HG02571 (cell line): ENCODE measurements around the gene REEP5.
A peak's percentile ranks its signal among the peaks of the same experiment; 100 is the strongest.

Experiments
- ATAC-seq: cut with Tn5 transposase; IDR thresholded peaks from one replicate; pipeline ENCODE4 v1.9.1; 2021; ENCODE audit warnings: mild to moderate bottlenecking, moderate library complexity; ENCODE audit not compliant: unreplicated experiment

REEP5 gene

DNA sequence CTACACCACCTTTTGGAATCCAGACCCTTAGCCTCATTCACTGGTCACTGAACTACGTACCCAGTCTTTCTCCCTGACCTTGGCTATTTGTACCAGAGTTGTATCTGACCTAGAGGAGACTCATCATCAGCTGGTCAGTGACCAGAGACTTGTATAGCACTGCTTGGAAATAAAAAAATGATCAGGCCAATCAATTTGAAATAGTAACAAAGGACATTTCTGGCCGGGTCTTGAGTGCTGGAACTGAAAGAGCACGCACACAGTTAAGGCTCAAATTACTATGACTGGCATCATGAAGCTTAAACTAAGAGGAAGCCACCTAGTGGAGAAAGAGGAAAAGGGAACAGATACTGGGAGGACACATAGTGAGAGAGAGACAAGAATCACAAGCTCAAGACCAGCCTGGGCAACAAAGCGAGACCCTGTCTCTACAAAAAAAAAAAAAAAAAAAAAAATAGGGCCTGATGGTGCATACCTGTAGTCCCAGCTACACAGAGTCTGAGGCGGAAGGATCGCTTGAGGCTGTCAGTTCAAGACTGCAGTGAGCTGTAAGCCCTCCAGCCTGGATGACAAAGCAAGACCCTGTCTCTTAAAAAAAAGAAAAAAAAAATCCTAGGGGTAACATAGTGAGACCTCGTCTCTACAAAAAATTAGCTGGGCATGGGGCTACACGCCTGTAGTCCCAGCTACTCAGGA, 73.8 kb downstream of the REEP5 start:
- peak; percentile 99 for ATAC-seq

DNA sequence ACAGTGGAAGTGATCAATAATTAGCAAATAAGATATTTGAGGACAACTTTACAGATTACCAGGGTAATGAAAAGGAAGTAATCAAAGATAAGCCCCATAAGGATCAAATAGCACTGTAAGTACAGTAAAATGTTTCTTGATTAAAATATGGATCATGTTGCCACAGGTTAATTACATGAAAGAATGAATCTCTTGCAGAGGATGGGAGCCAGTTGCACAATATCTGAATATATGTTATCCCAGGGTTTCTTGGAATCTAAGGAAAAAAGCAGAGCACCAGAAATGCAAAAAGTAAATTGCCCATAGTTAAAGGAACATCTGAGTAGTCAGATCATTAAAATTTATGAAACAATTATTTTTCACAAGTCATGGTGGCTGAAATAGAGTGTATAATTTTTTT, 74.7 kb downstream of the REEP5 start:
- no peak for ATAC-seq

DNA sequence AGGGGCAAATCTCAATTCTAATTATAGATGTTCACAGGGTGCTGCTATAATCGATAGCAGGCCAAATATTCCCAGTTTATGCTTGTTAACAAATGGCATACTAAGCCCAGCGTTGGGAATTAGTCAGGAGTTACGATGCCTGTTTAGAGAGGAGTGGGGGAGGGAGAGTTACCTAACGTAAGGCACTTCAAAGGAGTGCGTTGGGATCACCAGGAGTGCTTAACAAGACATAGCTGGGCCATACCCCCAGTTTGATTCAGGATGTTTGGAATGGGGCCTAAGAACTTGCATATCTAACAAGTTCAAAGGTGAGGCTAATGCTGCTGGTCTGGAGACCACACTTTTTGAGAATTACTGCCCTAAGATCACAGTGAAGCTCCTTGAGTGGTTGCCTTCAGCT, 75.5 kb downstream of the REEP5 start:
- no peak for ATAC-seq

DNA sequence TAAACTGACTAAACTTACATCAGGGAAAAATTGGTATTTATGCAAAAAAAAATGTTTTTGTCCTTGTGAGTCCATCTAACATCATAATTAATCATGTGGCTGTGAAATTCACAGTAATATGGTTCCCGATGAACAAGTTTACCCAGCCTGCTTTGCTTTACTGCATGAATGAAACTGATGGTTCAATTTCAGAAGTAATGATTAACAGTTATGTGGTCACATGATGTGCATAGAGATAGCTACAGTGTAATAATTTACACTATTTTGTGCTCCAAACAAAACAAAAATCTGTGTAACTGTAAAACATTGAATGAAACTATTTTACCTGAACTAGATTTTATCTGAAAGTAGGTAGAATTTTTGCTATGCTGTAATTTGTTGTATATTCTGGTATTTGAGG, 77.5 kb downstream of the REEP5 start:
- ATAC-seq = no peak

DNA sequence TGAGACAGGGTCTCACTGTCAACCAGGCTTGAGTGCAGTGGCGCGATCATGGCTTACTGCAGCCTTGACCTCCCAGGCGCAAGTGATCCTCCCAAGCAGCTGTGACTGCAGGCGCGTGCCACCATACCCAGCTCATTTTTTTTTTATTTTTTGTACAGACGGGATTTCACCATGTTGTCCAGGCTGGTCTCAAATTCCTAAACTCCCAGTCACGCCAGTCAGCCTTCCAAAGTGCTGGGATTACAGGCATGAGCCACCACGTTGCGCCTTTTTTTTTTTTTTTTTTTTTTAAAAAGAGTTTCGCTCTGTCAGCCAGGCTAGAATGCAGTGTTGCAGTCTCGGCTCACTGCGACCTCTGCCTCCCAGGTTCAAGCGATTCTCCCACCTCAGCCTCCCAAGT, 88.1 kb downstream of the REEP5 start:
- ATAC-seq = no peak

DNA sequence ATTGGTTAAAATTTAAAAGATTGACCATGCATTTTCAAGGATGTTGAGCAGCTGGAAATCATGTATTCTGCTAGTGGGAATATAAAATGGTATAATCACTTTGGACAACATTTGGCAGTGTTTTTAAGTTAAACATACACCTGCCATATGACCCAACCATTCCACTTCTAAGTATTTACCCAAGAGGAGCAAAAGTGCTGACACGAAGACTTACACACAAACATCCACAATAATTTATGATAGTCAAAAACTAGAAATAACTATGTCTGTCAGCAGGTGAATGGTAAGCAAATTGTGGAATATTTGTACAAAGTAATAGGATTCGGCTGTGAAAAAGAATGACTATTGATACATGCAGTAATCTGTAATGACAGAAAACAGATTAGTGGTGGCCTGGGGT, 91.6 kb downstream of the REEP5 start:
- no peak for ATAC-seq
